ENCODE data around the gene PKD2L2.

PKD2L2 gene

DNA sequence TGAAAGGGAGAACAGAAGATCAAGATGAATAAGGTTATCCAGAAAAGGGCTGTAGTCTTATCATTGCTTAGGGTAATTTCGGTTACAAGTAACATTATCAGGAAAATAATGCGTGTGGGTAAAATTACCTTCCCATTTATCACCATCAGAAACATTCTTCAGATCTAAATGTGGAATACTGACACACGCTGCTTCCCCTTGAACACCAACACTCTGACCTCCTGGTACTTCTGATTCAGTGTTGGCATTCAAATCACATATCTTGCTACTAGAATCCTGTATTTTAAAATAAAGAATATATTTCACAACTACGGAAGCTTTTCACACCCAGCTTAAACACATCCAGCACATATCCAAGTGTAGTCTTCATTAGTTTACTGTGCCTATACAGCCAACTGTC is 70.2 kb downstream of the PKD2L2 start (continued):
- TF ChIP-seq, protein P1, sequence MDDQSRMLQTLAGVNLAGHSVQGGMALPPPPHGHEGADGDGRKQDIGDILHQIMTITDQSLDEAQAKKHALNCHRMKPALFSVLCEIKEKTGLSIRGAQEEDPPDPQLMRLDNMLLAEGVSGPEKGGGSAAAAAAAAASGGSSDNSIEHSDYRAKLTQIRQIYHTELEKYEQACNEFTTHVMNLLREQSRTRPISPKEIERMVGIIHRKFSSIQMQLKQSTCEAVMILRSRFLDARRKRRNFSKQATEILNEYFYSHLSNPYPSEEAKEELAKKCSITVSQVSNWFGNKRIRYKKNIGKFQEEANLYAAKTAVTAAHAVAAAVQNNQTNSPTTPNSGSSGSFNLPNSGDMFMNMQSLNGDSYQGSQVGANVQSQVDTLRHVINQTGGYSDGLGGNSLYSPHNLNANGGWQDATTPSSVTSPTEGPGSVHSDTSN (CRISPR knock-in tag; IDR thresholded peaks at IDR 0.05), result no peak
- TF ChIP-seq ZNF501 (tag by site-specific recombination; IDR thresholded peaks at IDR 0.05), result no peak
- no peak for TF ChIP-seq HOXD13 (CRISPR knock-in tag; IDR thresholded peaks at IDR 0.05; ENCODE audit: borderline replicate concordance)

DNA sequence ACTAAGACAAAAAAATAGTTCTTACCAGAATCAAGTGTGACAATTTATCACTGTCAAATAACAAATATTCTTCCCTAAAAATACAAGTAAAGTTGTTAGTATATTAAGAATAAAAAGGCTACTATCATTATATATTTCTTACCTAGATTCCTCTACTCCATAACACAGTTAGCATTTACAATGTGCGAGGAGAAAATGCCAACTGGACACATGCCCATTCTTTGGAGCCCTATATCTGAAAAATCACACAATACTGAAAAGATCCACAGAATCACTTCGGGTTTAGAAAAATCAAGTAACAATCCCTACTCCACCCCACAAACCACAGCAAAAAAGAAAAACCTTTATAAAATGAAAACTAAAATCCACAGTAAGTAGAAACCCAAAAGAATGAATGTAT is 70.9 kb downstream of the PKD2L2 start:
- H3K27ac ChIP-seq (ENCODE audit: extremely low read depth, low read depth, low read length), result no peak overlapping the region
- CTCF ChIA-PET, result interaction anchor here (1.0 kb wide), 1 partner anchor 207 kb away, joined by 3 read pairs; no protein-coding TSS in a partner anchor
- H3K4me3 ChIP-seq (ENCODE audit: low read depth, low read length), result no peak overlapping the region
- no peaks in the 10 kb centered on the region for H3K9me3 ChIP-seq (ENCODE audit: control insufficient read depth, insufficient read depth, low read depth, low read length)
- TF ChIP-seq KLF7 (tag by site-specific recombination; IDR thresholded peaks at IDR 0.05; ENCODE audit: borderline replicate concordance), result no peak
- TF ChIP-seq, protein P2, sequence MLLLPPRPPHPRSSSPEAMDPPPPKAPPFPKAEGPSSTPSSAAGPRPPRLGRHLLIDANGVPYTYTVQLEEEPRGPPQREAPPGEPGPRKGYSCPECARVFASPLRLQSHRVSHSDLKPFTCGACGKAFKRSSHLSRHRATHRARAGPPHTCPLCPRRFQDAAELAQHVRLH (tag by site-specific recombination; IDR thresholded peaks at IDR 0.05), result no peak
- no peak for TF ChIP-seq KLF16 (tag by site-specific recombination; IDR thresholded peaks at IDR 0.05)
- TF ChIP-seq, protein P3, sequence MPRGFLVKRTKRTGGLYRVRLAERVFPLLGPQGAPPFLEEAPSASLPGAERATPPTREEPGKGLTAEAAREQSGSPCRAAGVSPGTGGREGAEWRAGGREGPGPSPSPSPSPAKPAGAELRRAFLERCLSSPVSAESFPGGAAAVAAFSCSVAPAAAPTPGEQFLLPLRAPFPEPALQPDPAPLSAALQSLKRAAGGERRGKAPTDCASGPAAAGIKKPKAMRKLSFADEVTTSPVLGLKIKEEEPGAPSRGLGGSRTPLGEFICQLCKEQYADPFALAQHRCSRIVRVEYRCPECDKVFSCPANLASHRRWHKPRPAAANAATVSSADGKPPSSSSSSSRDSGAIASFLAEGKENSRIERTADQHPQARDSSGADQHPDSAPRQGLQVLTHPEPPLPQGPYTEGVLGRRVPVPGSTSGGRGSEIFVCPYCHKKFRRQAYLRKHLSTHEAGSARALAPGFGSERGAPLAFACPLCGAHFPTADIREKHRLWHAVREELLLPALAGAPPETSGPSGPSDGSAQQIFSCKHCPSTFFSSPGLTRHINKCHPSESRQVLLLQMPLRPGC (tag by site-specific recombination; IDR thresholded peaks at IDR 0.05), result no peak
- TF ChIP-seq, protein P4, sequence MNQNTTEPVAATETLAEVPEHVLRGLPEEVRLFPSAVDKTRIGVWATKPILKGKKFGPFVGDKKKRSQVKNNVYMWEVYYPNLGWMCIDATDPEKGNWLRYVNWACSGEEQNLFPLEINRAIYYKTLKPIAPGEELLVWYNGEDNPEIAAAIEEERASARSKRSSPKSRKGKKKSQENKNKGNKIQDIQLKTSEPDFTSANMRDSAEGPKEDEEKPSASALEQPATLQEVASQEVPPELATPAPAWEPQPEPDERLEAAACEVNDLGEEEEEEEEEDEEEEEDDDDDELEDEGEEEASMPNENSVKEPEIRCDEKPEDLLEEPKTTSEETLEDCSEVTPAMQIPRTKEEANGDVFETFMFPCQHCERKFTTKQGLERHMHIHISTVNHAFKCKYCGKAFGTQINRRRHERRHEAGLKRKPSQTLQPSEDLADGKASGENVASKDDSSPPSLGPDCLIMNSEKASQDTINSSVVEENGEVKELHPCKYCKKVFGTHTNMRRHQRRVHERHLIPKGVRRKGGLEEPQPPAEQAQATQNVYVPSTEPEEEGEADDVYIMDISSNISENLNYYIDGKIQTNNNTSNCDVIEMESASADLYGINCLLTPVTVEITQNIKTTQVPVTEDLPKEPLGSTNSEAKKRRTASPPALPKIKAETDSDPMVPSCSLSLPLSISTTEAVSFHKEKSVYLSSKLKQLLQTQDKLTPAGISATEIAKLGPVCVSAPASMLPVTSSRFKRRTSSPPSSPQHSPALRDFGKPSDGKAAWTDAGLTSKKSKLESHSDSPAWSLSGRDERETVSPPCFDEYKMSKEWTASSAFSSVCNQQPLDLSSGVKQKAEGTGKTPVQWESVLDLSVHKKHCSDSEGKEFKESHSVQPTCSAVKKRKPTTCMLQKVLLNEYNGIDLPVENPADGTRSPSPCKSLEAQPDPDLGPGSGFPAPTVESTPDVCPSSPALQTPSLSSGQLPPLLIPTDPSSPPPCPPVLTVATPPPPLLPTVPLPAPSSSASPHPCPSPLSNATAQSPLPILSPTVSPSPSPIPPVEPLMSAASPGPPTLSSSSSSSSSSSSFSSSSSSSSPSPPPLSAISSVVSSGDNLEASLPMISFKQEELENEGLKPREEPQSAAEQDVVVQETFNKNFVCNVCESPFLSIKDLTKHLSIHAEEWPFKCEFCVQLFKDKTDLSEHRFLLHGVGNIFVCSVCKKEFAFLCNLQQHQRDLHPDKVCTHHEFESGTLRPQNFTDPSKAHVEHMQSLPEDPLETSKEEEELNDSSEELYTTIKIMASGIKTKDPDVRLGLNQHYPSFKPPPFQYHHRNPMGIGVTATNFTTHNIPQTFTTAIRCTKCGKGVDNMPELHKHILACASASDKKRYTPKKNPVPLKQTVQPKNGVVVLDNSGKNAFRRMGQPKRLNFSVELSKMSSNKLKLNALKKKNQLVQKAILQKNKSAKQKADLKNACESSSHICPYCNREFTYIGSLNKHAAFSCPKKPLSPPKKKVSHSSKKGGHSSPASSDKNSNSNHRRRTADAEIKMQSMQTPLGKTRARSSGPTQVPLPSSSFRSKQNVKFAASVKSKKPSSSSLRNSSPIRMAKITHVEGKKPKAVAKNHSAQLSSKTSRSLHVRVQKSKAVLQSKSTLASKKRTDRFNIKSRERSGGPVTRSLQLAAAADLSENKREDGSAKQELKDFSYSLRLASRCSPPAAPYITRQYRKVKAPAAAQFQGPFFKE (tag by site-specific recombination; IDR thresholded peaks at IDR 0.05; ENCODE audit: borderline replicate concordance), result no peak
- no peak for TF ChIP-seq ZNF174 (tag by site-specific recombination; IDR thresholded peaks at IDR 0.05)
- POLR2A ChIA-PET, result no interaction called here
- peaks cover 4 to 43% of the 10 kb centered on the region in 2 experiments; a peak in 2 of 3 replicates for H3K36me3 ChIP-seq (ENCODE audit: control insufficient read depth in 2 of 2, insufficient read depth in 1 of 2, low read length in 2 of 2)
- no peaks in the 10 kb centered on the region for H3K4me1 ChIP-seq (ENCODE audit: control insufficient read depth, insufficient read depth, low read length)

DNA sequence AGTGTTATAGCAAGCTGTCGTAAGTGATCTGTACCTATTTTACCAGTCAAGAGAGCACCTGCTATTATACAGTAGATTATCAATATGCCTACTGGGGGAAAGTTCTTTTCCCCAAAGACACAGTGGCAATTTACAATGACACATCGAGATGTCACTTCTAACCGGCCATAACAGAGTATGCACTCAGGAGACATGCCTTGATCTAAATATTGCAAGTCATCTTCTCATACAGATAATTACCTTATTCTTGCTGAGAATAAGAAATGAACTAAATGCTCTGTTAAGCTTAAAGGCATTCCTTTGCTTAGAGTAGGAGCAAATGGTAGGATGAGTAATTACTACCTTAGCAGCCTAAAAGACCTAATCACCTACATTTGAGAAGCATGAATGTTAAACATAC is 71.6 kb downstream of the PKD2L2 start:
- H3K4me3 ChIP-seq (ENCODE audit: low read depth, low read length), result no peak overlapping the region
- H3K36me3 ChIP-seq (ENCODE audit: control insufficient read depth in 2 of 2, insufficient read depth in 1 of 2, low read length in 2 of 2), result peaks cover 4 to 50% of the 10 kb centered on the region in 2 experiments; a peak in 2 of 3 replicates
- H3K4me1 ChIP-seq (ENCODE audit: control insufficient read depth, insufficient read depth, low read length), result no peaks in the 10 kb centered on the region
- H3K27ac ChIP-seq (ENCODE audit: extremely low read depth, low read depth, low read length), result no peak overlapping the region
- POLR2A ChIA-PET, result no interaction called here
- CTCF ChIA-PET, result interaction anchor here (1.0 kb wide), 1 partner anchor 208 kb away, joined by 3 read pairs; no protein-coding TSS in a partner anchor
- no peaks in the 10 kb centered on the region for H3K9me3 ChIP-seq (ENCODE audit: control insufficient read depth, insufficient read depth, low read depth, low read length)
- TF ChIP-seq SP7 (tag by site-specific recombination; IDR thresholded peaks at IDR 0.05) (no peak), KLF9 (tag by site-specific recombination; IDR thresholded peaks at IDR 0.05; ENCODE audit: low read depth) (no peak), ZNF510 (tag by site-specific recombination; IDR thresholded peaks at IDR 0.05; ENCODE audit: insufficient replicate concordance) (no peak)
- TF ChIP-seq, protein P5, sequence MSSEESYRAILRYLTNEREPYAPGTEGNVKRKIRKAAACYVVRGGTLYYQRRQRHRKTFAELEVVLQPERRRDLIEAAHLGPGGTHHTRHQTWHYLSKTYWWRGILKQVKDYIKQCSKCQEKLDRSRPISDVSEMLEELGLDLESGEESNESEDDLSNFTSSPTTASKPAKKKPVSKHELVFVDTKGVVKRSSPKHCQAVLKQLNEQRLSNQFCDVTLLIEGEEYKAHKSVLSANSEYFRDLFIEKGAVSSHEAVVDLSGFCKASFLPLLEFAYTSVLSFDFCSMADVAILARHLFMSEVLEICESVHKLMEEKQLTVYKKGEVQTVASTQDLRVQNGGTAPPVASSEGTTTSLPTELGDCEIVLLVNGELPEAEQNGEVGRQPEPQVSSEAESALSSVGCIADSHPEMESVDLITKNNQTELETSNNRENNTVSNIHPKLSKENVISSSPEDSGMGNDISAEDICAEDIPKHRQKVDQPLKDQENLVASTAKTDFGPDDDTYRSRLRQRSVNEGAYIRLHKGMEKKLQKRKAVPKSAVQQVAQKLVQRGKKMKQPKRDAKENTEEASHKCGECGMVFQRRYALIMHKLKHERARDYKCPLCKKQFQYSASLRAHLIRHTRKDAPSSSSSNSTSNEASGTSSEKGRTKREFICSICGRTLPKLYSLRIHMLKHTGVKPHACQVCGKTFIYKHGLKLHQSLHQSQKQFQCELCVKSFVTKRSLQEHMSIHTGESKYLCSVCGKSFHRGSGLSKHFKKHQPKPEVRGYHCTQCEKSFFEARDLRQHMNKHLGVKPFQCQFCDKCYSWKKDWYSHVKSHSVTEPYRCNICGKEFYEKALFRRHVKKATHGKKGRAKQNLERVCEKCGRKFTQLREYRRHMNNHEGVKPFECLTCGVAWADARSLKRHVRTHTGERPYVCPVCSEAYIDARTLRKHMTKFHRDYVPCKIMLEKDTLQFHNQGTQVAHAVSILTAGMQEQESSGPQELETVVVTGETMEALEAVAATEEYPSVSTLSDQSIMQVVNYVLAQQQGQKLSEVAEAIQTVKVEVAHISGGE (tag by site-specific recombination; conservative IDR thresholded peaks at IDR 0.05; ENCODE audit: low read depth), result no peak
- TF ChIP-seq, protein P6, sequence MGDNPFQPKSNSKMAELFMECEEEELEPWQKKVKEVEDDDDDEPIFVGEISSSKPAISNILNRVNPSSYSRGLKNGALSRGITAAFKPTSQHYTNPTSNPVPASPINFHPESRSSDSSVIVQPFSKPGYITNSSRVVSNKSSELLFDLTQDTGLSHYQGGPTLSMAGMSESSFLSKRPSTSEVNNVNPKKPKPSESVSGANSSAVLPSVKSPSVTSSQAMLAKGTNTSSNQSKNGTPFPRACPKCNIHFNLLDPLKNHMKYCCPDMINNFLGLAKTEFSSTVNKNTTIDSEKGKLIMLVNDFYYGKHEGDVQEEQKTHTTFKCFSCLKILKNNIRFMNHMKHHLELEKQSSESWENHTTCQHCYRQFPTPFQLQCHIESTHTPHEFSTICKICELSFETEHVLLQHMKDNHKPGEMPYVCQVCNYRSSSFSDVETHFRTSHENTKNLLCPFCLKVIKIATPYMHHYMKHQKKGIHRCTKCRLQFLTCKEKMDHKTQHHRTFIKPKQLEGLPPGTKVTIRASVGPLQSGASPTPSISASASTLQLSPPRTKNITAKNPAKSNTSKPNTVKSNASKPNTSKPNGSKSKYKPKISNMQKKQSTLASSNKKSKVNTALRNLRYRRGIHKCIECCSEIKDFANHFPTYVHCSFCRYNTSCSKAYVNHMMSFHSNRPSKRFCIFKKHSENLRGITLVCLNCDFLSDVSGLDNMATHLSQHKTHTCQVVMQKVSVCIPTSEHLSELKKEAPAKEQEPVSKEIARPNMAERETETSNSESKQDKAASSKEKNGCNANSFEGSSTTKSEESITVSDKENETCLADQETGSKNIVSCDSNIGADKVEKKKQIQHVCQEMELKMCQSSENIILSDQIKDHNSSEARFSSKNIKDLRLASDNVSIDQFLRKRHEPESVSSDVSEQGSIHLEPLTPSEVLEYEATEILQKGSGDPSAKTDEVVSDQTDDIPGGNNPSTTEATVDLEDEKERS (tag by site-specific recombination; IDR thresholded peaks at IDR 0.05), result no peak
- TF ChIP-seq, protein P7, sequence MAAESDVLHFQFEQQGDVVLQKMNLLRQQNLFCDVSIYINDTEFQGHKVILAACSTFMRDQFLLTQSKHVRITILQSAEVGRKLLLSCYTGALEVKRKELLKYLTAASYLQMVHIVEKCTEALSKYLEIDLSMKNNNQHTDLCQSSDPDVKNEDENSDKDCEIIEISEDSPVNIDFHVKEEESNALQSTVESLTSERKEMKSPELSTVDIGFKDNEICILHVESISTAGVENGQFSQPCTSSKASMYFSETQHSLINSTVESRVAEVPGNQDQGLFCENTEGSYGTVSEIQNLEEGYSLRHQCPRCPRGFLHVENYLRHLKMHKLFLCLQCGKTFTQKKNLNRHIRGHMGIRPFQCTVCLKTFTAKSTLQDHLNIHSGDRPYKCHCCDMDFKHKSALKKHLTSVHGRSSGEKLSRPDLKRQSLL (tag by site-specific recombination; IDR thresholded peaks at IDR 0.05), result no peak
